ENCODE data around the gene HP1BP3. TPM values are rescaled to one million over a fixed set of nuclear protein-coding genes. Genes with fewer than 3 reads are reported as not detected.

The HP1BP3 gene
- total RNA-seq, 4 donors from 2014 or later = 108 to 342 (median 206) TPM

DNA sequence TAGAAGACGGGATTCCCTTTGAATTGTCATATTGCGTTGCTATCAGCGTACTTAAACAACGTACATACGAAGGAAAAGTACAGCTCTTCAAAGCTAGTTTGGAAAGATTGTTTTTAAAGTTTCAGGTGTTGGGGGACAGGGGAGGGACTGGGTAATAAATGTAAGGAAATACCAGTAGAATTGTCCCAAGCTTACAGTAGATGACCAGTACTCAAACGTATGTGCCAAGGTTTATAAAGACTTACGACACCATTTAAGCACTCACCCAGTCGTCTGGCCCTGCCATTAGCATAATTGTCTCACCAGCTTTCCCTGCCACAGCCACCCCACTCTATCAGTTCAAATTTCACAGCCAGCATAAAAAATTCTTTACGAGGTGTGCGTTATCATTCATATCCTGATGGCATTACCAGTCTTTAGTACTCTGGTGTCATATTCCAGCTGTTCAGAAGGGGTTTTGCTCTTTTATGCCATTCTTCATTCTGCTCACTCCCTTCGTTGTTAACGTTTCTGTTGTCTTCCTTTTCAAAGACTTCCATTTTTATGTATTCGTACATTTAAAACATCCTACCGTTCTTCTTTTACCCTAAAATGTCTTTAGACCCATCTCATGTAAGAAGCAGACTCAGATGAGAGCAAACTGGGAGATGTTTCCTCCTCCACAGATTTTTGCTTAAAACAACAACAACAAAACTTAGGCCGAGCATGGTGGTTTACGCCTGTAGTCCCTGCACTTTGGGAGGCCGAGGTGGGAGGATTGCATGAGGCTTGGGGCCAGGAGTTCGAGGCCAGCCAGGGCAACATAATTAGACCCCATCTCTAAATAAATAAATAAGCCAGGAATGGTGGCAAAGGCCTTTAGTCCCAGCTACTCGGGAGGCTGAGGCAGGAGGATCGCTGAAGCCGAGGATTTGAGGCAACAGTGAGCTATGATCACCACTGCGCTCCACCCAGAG lies 1.0 kb upstream of the HP1BP3 start:
- TF ChIP-seq POLR2A (IDR thresholded peaks at IDR 0.05) = no peak
- TF ChIP-seq, protein P1, sequence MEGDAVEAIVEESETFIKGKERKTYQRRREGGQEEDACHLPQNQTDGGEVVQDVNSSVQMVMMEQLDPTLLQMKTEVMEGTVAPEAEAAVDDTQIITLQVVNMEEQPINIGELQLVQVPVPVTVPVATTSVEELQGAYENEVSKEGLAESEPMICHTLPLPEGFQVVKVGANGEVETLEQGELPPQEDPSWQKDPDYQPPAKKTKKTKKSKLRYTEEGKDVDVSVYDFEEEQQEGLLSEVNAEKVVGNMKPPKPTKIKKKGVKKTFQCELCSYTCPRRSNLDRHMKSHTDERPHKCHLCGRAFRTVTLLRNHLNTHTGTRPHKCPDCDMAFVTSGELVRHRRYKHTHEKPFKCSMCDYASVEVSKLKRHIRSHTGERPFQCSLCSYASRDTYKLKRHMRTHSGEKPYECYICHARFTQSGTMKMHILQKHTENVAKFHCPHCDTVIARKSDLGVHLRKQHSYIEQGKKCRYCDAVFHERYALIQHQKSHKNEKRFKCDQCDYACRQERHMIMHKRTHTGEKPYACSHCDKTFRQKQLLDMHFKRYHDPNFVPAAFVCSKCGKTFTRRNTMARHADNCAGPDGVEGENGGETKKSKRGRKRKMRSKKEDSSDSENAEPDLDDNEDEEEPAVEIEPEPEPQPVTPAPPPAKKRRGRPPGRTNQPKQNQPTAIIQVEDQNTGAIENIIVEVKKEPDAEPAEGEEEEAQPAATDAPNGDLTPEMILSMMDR (IDR thresholded peaks at IDR 0.05) = no peak
- H3K9me3 ChIP-seq = no peaks in the 10 kb centered on the region
- H3K36me3 ChIP-seq = no peaks in the 10 kb centered on the region
- intact Hi-C loops (cut with DNase I; ENCODE audit: low total_unique reads) = no loop called here
- no peaks in the 10 kb centered on the region for H3K4me1 ChIP-seq
- DNase-seq = peak in 1 of 2 donors; percentile 27
- H3K4me3 ChIP-seq = peak overlapping the region; percentile 75 to 98
- no peaks in the 10 kb centered on the region for H3K27me3 ChIP-seq
- H3K27ac ChIP-seq = peak overlapping the region; percentile 99

DNA sequence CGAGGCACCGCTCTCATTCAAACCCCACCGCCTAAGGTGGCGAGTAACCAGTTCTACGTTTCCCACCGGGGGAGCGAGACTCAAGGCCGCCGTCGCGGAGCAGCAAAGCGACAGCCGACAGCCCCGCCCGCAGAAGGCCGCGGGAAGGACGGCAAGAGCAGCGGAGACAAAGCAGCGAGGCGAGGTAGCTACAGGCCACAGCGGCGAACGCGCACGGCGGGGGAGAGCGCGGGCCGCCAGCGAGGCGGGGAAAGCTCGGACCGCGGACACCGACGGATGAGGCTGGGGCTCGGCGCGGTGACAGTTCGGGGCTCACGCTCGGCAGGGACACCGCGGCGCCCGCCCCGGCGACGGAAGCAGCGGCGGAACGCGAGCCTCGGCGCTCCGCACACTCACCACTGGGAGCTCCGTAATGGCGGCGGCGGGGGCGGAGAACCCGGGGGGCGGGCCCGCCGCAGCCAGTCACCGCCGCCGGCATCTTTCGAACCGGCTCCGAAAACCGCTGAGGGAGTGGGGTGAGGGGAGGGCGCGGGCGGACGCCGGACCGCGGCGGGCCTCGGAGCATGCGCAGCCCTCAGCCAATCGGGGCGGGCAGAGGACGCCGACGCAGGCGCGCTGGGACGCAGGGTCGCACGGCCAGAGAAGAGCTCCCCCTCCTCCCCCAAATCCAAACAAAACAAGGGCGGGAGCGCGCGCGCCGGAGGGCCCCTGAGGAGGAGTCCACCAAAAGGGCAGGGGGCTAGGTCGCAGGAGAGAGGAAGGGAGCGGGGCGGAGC lies 666 bp downstream of the HP1BP3 start:
- peak overlapping the region; percentile 75 to 98 for H3K4me3 ChIP-seq
- no peaks in the 10 kb centered on the region for H3K4me1 ChIP-seq
- no peaks in the 10 kb centered on the region for H3K27me3 ChIP-seq
- H3K9me3 ChIP-seq = no peaks in the 10 kb centered on the region
- intact Hi-C loops (cut with DNase I; ENCODE audit: low total_unique reads) = no loop called here
- H3K27ac ChIP-seq = peak overlapping the region; percentile 99
- no peaks in the 10 kb centered on the region for H3K36me3 ChIP-seq
- peak; percentile 92 to 96 for DNase-seq
- TF ChIP-seq, protein P1 (IDR thresholded peaks at IDR 0.05) = peak in 1 of 4 experiments; percentile 6
- TF ChIP-seq POLR2A (IDR thresholded peaks at IDR 0.05) = peak; percentile 88 to 90

DNA sequence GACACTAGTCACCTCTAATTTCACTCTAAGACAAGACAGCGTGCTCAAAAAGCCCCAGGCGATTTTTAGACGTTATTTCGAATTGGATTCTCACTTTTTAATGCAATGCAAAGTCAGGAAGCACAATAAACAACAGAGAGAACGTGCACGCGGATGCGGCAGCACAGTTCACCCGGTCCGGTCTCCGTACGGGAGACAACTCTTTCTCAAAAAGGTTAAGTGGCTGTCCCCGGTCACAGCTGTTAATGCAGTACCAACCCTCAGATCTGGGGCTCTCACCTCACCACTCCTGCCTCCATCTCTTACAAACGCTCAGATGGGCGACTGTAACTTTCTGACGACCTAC lies 1.2 kb downstream of the HP1BP3 start:
- TF ChIP-seq, protein P1 (IDR thresholded peaks at IDR 0.05) = no peak
- no peaks in the 10 kb centered on the region for H3K9me3 ChIP-seq
- intact Hi-C loops (cut with DNase I; ENCODE audit: low total_unique reads) = no loop called here
- H3K36me3 ChIP-seq = no peaks in the 10 kb centered on the region
- H3K4me3 ChIP-seq = peak overlapping the region; percentile 75 to 98
- no peaks in the 10 kb centered on the region for H3K27me3 ChIP-seq
- no peaks in the 10 kb centered on the region for H3K4me1 ChIP-seq
- no peak for DNase-seq
- peak overlapping the region; percentile 99 for H3K27ac ChIP-seq

DNA sequence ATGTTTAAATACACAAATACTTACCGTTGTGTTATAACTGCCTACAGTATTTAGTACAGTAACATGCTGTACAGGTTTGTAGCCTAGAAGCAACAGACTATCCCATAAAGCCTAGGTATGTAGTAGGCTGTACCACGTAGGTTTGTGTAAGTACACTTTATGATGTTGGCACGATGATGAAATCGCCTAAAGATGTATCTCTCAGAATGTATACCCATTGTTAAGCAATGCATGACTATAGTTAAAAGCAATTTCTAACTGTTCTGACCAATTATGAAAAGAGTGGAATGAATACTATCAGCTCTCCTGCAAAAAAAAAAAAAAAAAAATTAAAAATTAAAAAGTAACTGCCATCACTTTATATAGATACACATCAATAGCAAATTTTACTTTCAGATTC lies 11.4 kb downstream of the HP1BP3 start:
- Histone ChIP-seq H3K9me3 (no peaks in the 10 kb centered on the region), H3K36me3 (no peaks in the 10 kb centered on the region), H3K27ac (no peak overlapping the region), H3K4me1 (peaks cover 0 to 9% of the 10 kb centered on the region in 2 donors), H3K4me3 (no peak overlapping the region), H3K27me3 (no peaks in the 10 kb centered on the region)
- intact Hi-C loops (cut with DNase I; ENCODE audit: low total_unique reads) = no loop called here
- DNase-seq = no peak
- TF ChIP-seq, protein P1 (IDR thresholded peaks at IDR 0.05) = no peak

DNA sequence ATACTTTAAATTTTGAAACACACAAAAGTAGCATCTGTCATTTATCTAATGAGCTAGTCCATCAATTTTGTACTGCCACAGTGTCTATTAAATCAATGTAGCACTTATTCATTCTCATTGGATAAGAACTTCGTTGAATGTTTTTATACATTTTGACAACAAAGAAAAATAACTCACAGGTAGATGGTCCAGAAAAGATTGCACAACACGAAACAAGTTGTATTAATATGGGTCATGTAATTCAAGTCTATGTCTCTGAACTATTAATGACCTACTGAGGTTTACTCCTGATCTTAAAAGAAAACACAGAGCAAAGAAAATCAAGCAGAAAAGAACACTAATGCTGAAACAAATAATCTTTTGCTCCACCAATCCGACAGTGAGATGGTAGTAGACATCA lies 15.3 kb downstream of the HP1BP3 start:
- no peak for DNase-seq
- H3K36me3 ChIP-seq = no peaks in the 10 kb centered on the region
- no peak overlapping the region for H3K4me3 ChIP-seq
- H3K4me1 ChIP-seq = peaks cover 0 to 6% of the 10 kb centered on the region in 2 donors
- TF ChIP-seq, protein P1 (IDR thresholded peaks at IDR 0.05) = no peak
- no peak for TF ChIP-seq POLR2A (IDR thresholded peaks at IDR 0.05)
- no peaks in the 10 kb centered on the region for H3K27me3 ChIP-seq
- no peaks in the 10 kb centered on the region for H3K9me3 ChIP-seq
- no peak overlapping the region for H3K27ac ChIP-seq
- intact Hi-C loops (cut with DNase I; ENCODE audit: low total_unique reads) = no loop called here
